ENCODE results near the gene DNER. TPM values are rescaled to one million over a fixed set of nuclear protein-coding genes. Genes with fewer than 3 reads are reported as not detected.

Gene DNER
- total and polyA plus RNA-seq, 2 of the 13 experiments (the other 11 are each of a cell fraction or from before 2014, with no cell fraction given) = not detected

GRCh38 chr2:229714736-229715541 is 584 bp upstream of the DNER start (continued):
- TF ChIP-seq ZNF574 (CRISPR knock-in tag; IDR thresholded peaks at IDR 0.05) = peak; percentile 58; the same call in 1 of the 2 replicates
- peak; percentile 54; the same call in 1 of the 2 replicates for TF ChIP-seq NKX3-1 (CRISPR knock-in tag; IDR thresholded peaks at IDR 0.05)
- TF ChIP-seq ZNF10 (CRISPR knock-in tag; IDR thresholded peaks at IDR 0.05; ENCODE audit: borderline replicate concordance, low read depth) = no peak
- no peak for TF ChIP-seq PHF21A (CRISPR knock-in tag; IDR thresholded peaks at IDR 0.05)
- no peak for TF ChIP-seq TFAP4 (IDR thresholded peaks at IDR 0.05; ENCODE audit: borderline replicate concordance, low read depth)
- TF ChIP-seq PBX2 (CRISPR knock-in tag; IDR thresholded peaks at IDR 0.05) = no peak
- no peak for TF ChIP-seq RBM39 (IDR thresholded peaks at IDR 0.05; ENCODE audit: low read depth, low read length, poor library complexity, severe bottlenecking)
- no peak for TF ChIP-seq ZSCAN30 (CRISPR knock-in tag; IDR thresholded peaks at IDR 0.05)
- TF ChIP-seq NR0B2 (CRISPR knock-in tag; IDR thresholded peaks at IDR 0.05) = no peak
- no peak for TF ChIP-seq ZNF224 (CRISPR knock-in tag; IDR thresholded peaks at IDR 0.05)
- no peak for TF ChIP-seq RAD51 (IDR thresholded peaks at IDR 0.05; ENCODE audit: borderline replicate concordance)
- TF ChIP-seq ZNF207 (IDR thresholded peaks at IDR 0.05; ENCODE audit: borderline replicate concordance) = no peak
- peak; percentile 80; the same call in 1 of the 2 replicates for TF ChIP-seq KLF11 (CRISPR knock-in tag; IDR thresholded peaks at IDR 0.05)
- TF ChIP-seq FUBP1 (CRISPR knock-in tag; IDR thresholded peaks at IDR 0.05; ENCODE audit: borderline replicate concordance) = no peak
- no peak for TF ChIP-seq PAWR (CRISPR knock-in tag; IDR thresholded peaks at IDR 0.05; ENCODE audit: borderline replicate concordance)
- 0 out of 2 replicates have a peak, but pooled peaks have one; percentile 42 for TF ChIP-seq ZNF263 (CRISPR knock-in tag; IDR thresholded peaks at IDR 0.05)
- TF ChIP-seq BATF2 (CRISPR knock-in tag; IDR thresholded peaks at IDR 0.05) = peak; percentile 65; the same call in 1 of the 2 replicates
- TF ChIP-seq HMG20B (CRISPR knock-in tag; conservative IDR thresholded peaks at IDR 0.05) = peak; percentile 73; the same call in 1 of the 2 replicates
- no peak for TF ChIP-seq ZNF414 (CRISPR knock-in tag; IDR thresholded peaks at IDR 0.05)
- peak; percentile 85; the same call in 1 of the 2 replicates for TF ChIP-seq BORCS8-MEF2B (CRISPR knock-in tag; IDR thresholded peaks at IDR 0.05)

All from HepG2 (cell line).